Measurements from ENCODE around the gene TMC1. TPM values are rescaled to one million over a fixed set of nuclear protein-coding genes. Genes with fewer than 3 reads are reported as not detected.
"Not testable (repeated sequence)": the region's sequence is repeated elsewhere in the genome, so short reads cannot be mapped to it uniquely, and the experiment has no call there.

Gene TMC1
- total RNA-seq, 1 donor from 2014 or later, result not detected

DNA sequence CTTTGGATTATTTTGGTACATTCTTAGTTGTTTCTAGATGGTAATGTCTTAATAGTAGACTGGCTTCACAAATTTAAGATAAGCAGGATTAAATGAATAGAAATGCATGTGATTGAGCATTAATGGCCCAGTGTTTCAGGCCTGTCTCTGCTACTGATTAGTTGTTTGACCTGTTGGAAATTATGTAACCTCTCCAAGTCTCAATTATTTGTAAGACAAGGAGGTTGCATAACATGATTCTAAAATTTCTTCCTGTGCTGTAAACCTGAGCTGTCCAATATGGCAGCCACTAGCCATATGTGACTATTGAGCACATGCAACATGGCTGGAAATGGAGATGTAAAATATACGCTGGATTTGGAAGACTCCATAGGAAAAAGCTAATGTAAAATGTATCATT, 333.9 kb downstream of the TMC1 start:
- Mint-ChIP-seq H3K4me1 (ENCODE audit: unreplicated experiment) (no peaks in the 10 kb centered on the region), H3K36me3 (ENCODE audit: unreplicated experiment) (no peaks in the 10 kb centered on the region), H3K27me3 (ENCODE audit: unreplicated experiment) (peaks cover 2% of the 10 kb centered on the region), H3K4me3 (ENCODE audit: unreplicated experiment) (no peak overlapping the region), H3K9me3 (ENCODE audit: unreplicated experiment) (no peaks in the 10 kb centered on the region), H3K27ac (ENCODE audit: unreplicated experiment) (no peak overlapping the region)
- no peak for DNase-seq (ENCODE audit: extremely low spot score, unreplicated experiment)
- TF ChIP-seq, protein P1, sequence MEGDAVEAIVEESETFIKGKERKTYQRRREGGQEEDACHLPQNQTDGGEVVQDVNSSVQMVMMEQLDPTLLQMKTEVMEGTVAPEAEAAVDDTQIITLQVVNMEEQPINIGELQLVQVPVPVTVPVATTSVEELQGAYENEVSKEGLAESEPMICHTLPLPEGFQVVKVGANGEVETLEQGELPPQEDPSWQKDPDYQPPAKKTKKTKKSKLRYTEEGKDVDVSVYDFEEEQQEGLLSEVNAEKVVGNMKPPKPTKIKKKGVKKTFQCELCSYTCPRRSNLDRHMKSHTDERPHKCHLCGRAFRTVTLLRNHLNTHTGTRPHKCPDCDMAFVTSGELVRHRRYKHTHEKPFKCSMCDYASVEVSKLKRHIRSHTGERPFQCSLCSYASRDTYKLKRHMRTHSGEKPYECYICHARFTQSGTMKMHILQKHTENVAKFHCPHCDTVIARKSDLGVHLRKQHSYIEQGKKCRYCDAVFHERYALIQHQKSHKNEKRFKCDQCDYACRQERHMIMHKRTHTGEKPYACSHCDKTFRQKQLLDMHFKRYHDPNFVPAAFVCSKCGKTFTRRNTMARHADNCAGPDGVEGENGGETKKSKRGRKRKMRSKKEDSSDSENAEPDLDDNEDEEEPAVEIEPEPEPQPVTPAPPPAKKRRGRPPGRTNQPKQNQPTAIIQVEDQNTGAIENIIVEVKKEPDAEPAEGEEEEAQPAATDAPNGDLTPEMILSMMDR (IDR thresholded peaks at IDR 0.05), result no peak

DNA sequence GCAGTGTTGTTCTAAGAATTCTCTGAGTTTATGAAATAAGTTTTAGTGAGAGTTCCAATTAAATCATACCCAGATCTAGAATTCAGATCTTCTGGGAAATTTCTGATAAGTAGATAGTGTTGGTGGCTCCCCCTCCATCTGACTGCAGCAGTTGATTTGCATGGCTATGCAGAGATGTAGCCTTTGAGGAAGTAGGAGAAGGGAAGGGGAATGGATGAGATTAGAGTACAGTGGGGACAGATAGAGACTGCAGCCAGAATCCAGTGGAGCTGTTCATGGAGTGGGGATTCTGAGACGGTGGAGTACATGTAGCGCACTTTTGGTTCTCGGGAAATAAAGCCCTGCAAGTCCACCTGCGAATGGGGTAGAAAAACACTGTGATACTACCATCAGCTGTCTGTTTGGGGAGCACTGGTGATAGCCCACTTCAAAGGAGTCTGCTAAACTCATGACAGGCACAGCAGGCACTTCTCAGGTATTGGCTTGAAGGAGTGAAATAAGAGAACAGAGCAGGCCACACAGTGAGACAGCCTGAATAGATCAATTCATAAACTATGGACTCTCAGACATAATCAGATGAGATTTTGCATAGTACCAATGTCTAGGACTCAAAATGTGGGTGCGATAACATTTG, 334.6 kb downstream of the TMC1 start:
- no peaks in the 10 kb centered on the region for H3K36me3 Mint-ChIP-seq (ENCODE audit: unreplicated experiment)
- DNase-seq (ENCODE audit: extremely low spot score, unreplicated experiment), result no peak
- TF ChIP-seq, protein P1 (IDR thresholded peaks at IDR 0.05), result no peak
- H3K9me3 Mint-ChIP-seq (ENCODE audit: unreplicated experiment), result no peaks in the 10 kb centered on the region
- H3K4me3 Mint-ChIP-seq (ENCODE audit: unreplicated experiment), result no peak overlapping the region
- no peak overlapping the region for H3K27ac Mint-ChIP-seq (ENCODE audit: unreplicated experiment)
- no peaks in the 10 kb centered on the region for H3K4me1 Mint-ChIP-seq (ENCODE audit: unreplicated experiment)
- H3K27me3 Mint-ChIP-seq (ENCODE audit: unreplicated experiment), result peaks cover 2% of the 10 kb centered on the region

DNA sequence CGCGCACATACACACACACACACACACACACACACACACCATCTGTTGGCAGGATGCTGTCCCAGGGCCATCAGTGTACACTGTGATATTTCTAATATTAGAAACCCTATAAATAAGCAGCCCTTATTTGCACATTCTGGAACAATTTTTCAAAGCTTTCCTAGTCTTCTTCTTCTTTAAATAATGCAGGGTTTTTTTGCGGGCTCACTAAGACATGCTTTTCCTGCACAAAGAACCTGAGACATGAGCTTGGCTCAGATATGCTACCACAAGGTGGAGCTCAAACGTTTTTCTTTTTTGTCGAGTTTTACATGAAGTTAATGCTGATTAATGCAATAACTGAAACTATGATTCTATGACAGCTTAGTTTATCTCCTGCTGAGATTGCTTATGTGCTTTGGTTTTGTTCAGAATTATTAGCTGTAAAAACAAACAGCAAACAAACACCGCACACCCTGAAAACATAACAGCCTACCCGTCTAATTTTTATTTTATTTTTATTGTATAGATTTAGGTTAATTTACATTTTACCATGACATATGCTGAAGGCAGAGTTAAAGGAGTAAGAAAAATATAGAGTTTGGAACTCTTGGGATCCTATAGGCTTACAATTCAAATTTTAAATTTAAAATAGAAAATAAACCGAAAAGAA, 335.7 kb downstream of the TMC1 start:
- TF ChIP-seq, protein P1 (IDR thresholded peaks at IDR 0.05), result peak; percentile 73
- Mint-ChIP-seq H3K4me1 (ENCODE audit: unreplicated experiment) (no peaks in the 10 kb centered on the region), H3K9me3 (ENCODE audit: unreplicated experiment) (no peaks in the 10 kb centered on the region), H3K27ac (ENCODE audit: unreplicated experiment) (no peak overlapping the region), H3K27me3 (ENCODE audit: unreplicated experiment) (peaks cover 6% of the 10 kb centered on the region), H3K36me3 (ENCODE audit: unreplicated experiment) (no peaks in the 10 kb centered on the region), H3K4me3 (ENCODE audit: unreplicated experiment) (no peak overlapping the region)
- no peak for DNase-seq (ENCODE audit: extremely low spot score, unreplicated experiment)

DNA sequence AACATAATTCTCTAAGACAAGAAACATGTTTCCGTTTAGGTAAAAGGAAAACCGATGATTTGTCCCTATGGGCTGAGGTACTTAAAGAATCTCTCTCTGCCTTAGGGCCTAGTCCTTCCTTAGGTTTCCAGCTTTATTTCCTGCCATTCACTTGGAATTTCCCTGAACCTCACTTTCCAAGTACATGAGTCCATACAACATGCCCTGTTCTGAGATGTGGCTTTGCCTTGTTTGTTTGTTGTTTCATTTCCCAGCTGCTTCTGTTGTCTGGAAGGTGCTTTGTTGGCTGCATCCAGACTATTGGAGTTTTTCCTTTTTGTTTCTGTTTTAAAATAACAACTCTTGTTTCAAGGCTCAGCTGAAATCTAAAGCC, 336.2 kb downstream of the TMC1 start:
- DNase-seq (ENCODE audit: extremely low spot score, unreplicated experiment), result no peak
- Mint-ChIP-seq H3K9me3 (ENCODE audit: unreplicated experiment) (no peaks in the 10 kb centered on the region), H3K4me1 (ENCODE audit: unreplicated experiment) (no peaks in the 10 kb centered on the region), H3K4me3 (ENCODE audit: unreplicated experiment) (no peak overlapping the region), H3K36me3 (ENCODE audit: unreplicated experiment) (no peaks in the 10 kb centered on the region), H3K27ac (ENCODE audit: unreplicated experiment) (no peak overlapping the region), H3K27me3 (ENCODE audit: unreplicated experiment) (peaks cover 8% of the 10 kb centered on the region)
- TF ChIP-seq, protein P1 (IDR thresholded peaks at IDR 0.05), result no peak

DNA sequence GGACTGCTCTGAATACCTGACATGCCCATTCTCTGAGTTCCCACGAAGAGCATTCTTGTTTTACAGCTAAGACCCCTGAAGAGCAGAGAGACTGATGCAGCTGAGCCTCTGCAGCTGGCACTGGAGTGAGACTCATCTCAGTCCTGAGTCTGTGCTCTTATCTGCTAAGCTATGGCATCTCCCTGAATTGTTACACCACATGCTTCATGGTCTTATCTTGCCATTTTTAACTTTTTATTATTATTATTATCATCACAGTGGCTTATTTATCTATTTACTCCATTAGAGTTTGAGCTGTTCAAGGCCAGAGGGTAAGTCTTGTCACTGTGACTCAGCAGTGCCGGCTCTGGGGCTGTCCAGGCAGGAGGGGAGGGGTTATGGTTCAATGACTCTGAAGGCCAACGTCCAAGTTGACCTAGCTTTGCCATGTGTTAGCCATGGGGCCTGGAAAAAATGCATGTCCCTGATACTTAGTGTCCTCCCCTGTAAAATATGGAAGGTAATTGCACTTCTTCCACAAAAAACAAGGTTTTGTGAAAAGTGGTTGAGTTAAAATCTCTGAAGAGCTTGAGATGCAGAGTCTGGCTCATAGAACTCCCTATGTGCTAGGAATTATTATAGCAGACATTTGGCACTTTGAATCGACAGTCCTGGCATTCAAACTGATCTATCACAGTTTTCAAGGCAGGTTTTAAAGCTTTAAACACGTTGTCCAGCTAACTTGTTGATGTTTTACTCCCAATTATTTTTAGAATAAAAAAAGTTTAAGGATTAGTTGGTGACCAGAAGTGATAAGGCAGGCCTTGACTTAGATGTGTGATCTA, 336.9 kb downstream of the TMC1 start:
- Mint-ChIP-seq H3K4me1 (ENCODE audit: unreplicated experiment) (no peaks in the 10 kb centered on the region), H3K27ac (ENCODE audit: unreplicated experiment) (no peak overlapping the region), H3K4me3 (ENCODE audit: unreplicated experiment) (no peak overlapping the region), H3K36me3 (ENCODE audit: unreplicated experiment) (no peaks in the 10 kb centered on the region), H3K9me3 (ENCODE audit: unreplicated experiment) (no peaks in the 10 kb centered on the region), H3K27me3 (ENCODE audit: unreplicated experiment) (peaks cover 11% of the 10 kb centered on the region)
- TF ChIP-seq, protein P1 (IDR thresholded peaks at IDR 0.05), result no peak
- DNase-seq (ENCODE audit: extremely low spot score, unreplicated experiment), result no peak

DNA sequence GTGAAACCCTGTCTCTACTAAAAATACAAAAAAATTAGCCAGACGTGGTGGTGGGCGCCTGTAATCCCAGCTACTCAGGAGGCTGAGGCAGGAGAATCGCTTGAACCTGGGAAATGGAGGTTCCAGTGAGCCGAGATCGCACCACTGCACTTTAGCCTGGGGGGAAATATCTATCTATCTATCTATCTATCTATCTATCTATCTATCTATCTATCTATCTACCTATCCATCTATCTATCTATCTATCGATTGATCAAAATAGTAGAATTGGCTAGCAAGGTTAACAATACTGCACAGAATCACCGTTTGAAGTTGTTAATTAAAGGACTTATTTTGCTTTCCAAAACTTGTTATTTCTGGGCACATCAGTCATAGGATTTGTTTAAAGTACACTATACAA, 341.4 kb downstream of the TMC1 start:
- H3K27ac Mint-ChIP-seq (ENCODE audit: unreplicated experiment); H3K9me3 Mint-ChIP-seq (ENCODE audit: unreplicated experiment); H3K4me1 Mint-ChIP-seq (ENCODE audit: unreplicated experiment); DNase-seq (ENCODE audit: extremely low spot score, unreplicated experiment); H3K4me3 Mint-ChIP-seq (ENCODE audit: unreplicated experiment); H3K36me3 Mint-ChIP-seq (ENCODE audit: unreplicated experiment): not testable (repeated sequence)
- H3K27me3 Mint-ChIP-seq (ENCODE audit: unreplicated experiment), result peaks cover 27% of the 10 kb centered on the region
